Measurements from ENCODE around the gene MERTK.

The MERTK gene

DNA sequence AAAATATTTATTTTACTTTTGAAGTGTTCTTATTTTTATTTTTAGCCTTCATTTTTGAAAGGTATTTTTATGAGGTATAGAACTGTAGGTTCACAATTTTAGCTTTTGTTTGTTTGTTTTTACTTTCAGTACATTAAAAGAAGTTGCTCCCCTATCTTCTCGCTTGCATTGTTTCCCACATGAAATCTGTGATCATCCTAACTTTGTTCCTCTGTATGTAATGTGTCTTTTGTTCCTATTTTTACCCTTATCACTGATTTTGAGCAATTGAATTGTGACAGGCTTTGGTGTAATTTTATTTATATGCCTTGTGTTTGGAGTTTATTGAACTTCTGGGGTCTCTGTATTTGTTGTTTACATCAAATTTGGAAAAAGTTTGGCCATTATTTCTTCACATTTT lies 78.8 kb downstream of the MERTK start:
- no peak for DNase-seq (ENCODE audit: low read depth in 3 of 3)

- no peak for DNase-seq (ENCODE audit: low read depth in 3 of 3)
These were observed 80.2 kb downstream of the MERTK start for GRCh38 chr2:111978452-111979170.

GRCh38 chr2:111981666-111982065 lies 83.3 kb downstream of the MERTK start:
- DNase-seq (ENCODE audit: low read depth in 3 of 3), result no peak

DNA sequence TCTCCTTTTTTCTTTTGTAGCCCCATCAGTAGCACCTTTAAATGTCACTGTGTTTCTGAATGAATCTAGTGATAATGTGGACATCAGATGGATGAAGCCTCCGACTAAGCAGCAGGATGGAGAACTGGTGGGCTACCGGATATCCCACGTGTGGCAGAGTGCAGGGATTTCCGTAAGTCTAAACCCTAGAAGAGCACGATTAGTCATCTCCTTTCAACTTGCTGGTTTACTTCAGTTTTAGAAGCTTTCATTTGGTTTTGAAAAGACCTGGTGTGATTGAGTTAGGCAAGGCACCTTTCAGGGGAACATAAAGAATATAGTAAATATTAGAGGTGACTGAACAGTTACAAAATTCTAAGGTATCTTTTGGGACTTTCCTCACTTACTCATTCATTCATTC lies 84.4 kb downstream of the MERTK start:
- DNase-seq (ENCODE audit: low read depth in 3 of 3), result no peak

- no peak for DNase-seq (ENCODE audit: low read depth in 3 of 3)
These were observed 85.2 kb downstream of the MERTK start for GRCh38 chr2:111983478-111984212.

DNA sequence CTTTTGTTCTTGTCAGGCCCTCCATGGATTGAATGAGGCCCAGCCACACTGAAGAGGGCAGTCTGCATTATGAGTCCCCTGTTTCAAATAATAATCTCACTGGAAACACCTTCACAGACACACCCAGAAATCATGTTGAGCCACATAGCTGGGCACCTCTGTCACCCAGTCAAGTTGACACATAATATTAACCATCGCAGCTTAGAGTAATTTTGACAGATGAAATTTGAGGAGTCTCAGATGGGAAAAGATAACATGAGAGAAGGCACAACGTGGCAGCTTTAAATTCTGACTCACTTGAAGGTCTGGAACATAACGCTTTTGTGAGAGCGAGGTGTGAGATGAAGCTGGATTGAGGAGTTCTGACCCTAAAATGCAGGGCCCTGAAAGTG lies 85.8 kb downstream of the MERTK start:
- no peak for DNase-seq (ENCODE audit: low read depth in 3 of 3)

- no peak for DNase-seq (ENCODE audit: low read depth in 3 of 3)
These were observed 87.1 kb downstream of the MERTK start for GRCh38 chr2:111985514-111985913.

- DNase-seq (ENCODE audit: low read depth in 3 of 3), result no peak
These were observed 87.9 kb downstream of the MERTK start for GRCh38 chr2:111986116-111986900.

GRCh38 chr2:111990375-111990774 lies 92.0 kb downstream of the MERTK start:
- DNase-seq (ENCODE audit: low read depth in 3 of 3), result no peak

GRCh38 chr2:111990856-111991255 lies 92.4 kb downstream of the MERTK start:
- no peak for DNase-seq (ENCODE audit: low read depth in 3 of 3)

DNA sequence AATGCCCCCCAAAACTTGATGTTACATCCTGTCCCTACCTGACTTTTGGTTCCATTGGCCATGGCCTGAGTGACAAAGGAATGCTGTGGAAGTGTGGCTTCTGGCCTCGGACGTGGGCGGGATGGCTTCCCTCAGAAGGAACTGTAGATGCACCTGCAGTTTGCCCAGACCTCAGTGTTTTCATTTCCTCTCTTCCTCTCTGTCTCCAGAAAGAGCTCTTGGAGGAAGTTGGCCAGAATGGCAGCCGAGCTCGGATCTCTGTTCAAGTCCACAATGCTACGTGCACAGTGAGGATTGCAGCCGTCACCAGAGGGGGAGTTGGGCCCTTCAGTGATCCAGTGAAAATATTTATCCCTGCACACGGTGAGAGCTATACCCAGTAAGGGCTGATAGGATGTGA lies 95.6 kb downstream of the MERTK start:
- no peak for DNase-seq (ENCODE audit: low read depth in 3 of 3)

DNA sequence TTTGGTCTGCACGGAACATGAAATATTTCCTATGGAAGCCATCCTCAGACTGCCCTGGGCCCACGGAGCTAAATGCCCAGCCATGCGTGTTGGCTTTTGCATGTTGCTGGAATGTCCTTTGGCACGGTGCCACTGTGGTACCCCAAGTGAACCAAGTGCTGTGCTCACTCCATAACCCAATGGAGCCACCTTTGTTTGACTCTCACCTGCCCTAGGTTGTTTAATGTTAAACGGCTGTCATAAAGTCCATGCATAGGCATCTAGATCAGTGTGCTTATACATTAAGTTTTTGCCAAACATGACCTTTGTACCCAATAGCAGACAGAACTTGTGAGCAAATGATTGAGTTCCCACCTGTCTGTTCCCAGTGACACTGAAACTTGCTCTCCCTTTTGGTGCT lies 96.7 kb downstream of the MERTK start:
- no peak for DNase-seq (ENCODE audit: low read depth in 3 of 3)

DNA sequence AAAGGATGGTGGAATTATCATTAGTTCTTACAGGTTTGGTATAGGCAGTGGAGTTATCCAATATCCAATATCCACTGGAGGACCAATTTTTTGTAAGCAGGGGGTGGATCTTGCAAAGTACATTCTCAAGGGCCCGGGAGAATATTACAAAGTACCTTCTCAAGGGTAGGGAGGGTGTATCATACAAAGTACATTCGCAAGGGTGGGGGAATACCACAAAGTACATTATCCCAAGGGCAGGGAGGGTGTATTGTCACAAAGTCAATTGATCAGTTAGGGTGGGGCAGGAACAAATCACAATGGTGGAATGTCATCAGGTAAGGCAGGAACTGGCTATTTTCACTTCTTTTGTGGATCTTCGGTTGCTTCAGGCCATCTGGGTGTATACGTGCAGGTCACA lies 101.4 kb downstream of the MERTK start:
- no peak for DNase-seq (ENCODE audit: low read depth in 3 of 3)

DNA sequence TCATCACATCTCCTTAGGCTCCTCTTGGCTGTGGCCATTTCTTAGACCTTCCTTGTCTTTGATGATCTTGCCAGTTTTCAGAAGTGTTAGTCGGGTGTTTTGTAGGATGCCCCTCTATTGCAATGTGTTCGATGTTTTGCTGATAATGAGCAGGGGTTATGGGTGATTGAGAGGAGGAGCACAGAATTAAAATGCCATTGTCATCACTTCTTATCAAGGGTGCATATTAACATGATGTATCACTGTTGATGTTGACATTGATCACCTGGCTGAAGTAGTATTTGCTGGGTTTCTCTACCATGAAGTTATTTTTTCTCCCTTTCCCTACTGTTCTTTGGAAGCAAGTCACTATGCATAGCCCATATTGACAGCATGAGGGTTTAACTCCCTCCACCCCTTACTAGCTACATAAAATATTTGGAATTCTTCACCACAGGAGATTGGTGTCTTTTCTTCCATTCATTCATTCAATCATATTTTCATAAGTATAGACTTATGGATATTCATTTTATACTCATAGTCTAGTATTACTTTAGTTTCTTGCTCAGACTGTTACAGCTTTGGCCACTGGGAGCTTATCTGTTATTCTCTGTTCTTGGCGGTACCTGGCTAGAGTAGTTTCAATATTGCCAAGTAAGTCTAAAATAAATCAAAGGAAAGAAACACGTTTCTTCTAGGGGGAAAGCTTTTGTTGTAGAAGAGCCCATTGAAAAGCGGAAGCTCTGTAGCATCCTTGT lies 102.2 kb downstream of the MERTK start:
- DNase-seq (ENCODE audit: low read depth in 3 of 3), result no peak

GRCh38 chr2:112001136-112001715 lies 102.8 kb downstream of the MERTK start:
- DNase-seq (ENCODE audit: low read depth in 3 of 3), result no peak

DNA sequence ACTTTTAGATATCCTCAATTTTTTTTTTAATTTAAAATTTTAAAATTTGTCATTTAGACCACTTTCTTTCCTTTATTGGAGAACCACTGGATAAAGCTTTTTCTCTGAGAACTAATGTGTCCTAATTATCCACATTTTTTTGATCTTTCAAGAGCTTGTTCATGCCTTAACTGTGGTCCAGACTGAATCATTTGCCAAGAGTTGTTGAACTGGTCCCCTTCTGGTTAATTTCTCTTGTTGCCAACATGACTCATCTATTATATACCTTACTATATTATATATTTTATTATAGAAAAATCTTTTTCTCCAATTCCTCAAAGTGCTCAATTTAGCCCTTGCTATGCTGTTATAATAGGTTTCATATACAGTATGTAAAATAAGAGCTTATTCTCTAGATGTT lies 103.5 kb downstream of the MERTK start:
- DNase-seq (ENCODE audit: low read depth in 3 of 3), result no peak

DNA sequence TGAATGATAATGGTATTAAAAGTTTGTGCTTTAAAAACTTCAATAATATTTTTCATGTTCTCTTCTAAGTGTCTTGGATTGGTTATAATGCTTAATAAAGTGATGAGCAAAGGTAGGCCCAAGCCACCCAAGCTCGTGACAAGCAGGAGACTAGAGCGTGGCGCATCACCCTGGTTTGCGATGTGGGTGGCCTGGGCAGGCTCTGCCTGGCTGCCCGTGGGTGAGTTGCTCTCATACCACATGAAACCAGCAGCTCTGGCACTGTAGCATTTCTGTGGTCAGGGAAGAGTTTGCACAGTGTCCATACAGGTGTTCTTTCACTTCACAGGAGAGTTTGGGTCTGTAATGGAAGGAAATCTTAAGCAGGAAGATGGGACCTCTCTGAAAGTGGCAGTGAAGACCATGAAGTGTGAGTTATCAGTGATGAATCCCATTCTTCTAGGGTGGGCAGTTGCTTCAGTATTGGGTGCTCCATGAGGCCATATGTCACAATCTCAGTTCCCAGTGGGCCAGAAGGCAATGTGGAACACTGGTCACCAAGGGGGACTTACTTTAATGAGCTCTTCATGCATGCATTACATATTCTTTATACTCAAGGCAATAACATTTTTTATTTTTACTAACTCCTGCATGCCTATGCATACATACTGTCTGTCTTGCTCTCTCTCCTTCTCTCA lies 105.3 kb downstream of the MERTK start:
- no peak for DNase-seq (ENCODE audit: low read depth in 3 of 3)

GRCh38 chr2:112004253-112004645 lies 105.8 kb downstream of the MERTK start:
- DNase-seq (ENCODE audit: low read depth in 3 of 3), result no peak

- DNase-seq (ENCODE audit: low read depth in 3 of 3), result no peak
These were observed 107.1 kb downstream of the MERTK start for GRCh38 chr2:112005406-112006075.

DNA sequence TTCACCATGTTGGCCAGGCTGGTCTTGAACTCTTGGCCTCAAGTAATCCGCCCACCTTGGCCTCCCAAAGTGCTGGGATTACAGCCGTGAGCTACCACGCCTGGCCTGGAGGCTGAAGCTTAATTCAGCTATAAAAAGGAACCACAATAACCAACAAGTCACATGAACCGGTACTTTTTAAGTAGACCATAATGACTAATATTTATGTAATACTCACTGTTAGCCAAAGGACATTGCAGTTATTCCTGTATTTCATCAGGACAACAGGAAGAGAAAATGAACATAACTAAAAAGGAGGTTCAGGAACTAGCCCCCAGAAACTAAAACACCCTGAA lies 107.6 kb downstream of the MERTK start:
- DNase-seq (ENCODE audit: low read depth in 3 of 3), result no peak

- DNase-seq (ENCODE audit: low read depth in 3 of 3), result no peak
These were observed 109.1 kb downstream of the MERTK start for GRCh38 chr2:112007493-112007892.
